GM21526 (cell line): ENCODE measurements around the gene ADCY1.

Experiments used
- ATAC-seq: cut with Tn5 transposase; IDR thresholded peaks from one replicate; pipeline ENCODE4 v1.9.1; 2021; ENCODE audit warnings: moderate library complexity; ENCODE audit not compliant: unreplicated experiment, low FRiP score

ADCY1 gene

DNA sequence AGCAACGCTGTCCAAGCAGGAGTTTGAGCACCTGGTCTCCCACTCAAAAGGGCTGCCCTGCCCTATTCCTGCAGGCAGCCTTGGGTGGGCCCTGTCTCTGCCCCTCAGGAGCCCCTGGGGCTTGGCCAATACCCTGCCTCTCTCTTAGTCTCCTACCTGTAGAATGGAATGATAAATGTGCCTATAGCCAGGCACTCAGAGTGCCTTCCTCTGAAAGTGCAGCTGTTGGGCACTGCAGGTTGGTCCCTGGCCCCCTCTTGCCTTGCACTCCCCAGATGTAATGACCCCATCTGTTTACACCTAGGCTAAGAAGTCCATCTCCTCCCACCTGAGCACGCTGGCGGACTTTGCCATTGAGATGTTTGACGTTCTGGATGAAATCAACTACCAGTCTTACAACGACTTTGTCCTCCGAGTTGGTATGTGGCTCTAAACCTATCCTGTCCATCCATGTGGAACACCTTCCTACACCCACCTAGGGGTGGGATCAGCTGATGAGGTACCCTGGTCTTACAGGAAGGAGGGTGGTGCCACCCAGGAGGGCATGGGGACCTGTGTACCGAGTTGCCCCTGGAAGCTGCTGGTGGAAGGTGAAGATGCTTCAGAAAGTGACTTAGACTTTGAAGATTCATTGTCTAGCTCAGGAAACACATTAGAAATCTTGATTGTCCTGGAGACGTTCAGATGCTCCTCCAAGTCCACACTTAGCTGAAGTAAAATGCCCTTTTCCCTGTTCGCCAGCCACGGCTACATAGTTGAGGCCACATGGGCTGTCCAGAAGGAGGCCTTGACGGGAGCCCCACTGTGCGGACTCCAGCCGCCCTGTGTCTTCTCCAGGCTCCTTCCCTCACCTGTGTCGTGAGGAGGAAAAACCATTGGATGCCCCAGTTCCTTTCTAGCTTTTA lies 134.1 kb downstream of the ADCY1 start:
- no peak for ATAC-seq

DNA sequence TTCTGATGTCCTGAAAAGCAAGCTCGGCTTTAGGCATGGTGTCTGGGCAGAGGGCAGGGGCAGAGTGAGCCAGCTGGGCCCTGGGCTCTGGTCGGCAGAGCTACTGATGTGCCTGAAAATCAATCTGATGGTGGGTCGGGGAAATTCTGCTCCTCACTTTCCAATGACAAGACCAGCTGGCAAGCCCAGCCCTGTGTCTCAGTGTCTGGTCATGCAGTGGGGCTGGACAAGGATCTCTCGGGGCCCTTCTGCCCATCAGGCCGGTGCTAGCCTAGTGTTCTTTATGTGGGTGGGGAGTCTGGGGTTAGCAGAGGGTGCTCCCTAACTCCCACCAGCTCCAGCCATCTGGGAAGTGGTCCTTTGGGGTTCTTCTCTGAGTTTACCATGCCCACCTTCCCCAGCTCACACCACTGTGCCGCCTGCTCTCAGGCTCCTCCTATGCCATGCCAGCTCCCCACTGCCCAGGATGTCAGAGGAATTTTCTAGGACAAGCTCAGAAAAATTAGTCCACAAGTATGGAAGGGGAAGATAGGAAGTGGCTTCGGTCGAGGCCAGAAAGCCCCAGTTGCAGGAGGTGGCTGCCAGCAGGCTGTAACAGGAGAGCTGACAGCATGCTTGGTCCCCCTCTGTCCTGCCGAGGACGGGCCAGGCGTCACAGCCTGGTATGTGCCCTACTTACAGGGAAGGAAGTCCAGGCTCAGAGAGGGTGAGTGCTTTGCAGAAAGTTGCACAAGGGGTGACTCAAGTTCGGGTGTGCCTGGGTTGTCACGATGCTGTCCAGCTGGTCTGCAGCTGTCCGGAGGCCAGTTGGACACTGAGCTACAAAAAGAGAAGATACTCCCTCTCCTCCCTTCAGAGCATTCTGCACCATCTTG lies 135.2 kb downstream of the ADCY1 start:
- no peak for ATAC-seq

GRCh38 chr7:45710271-45711160 lies 136.3 kb downstream of the ADCY1 start:
- no peak for ATAC-seq

GRCh38 chr7:45711161-45711490 lies 137.0 kb downstream of the ADCY1 start:
- ATAC-seq: no peak

DNA sequence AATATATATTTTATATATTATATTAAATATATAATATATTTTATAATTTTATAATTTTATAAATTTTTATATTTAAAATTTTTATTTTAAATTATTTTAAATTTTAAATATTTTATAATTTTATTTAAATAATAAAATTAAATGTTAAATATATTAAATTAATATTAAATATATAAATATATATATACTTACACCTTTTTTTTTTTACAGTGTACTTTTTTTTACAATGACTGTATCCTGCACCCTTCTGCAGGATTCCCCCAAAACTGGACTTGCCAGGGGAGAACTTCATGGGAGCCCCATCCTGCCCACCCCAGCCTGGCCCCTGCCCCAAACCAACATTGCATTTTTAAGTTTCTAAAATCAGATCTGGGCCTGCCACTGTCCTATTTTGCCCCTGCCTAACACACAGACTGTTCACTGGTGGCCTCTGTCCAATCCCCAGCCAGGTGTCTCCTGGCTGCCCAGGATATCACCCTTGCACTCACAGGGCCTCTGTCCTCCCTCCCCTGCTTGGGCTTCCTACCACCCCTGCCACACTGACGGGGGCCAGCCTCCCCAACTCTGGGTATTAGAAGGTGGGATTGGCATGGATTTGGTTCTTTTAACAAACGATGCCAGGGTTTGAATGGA lies 138.0 kb downstream of the ADCY1 start:
- ATAC-seq: no peak

DNA sequence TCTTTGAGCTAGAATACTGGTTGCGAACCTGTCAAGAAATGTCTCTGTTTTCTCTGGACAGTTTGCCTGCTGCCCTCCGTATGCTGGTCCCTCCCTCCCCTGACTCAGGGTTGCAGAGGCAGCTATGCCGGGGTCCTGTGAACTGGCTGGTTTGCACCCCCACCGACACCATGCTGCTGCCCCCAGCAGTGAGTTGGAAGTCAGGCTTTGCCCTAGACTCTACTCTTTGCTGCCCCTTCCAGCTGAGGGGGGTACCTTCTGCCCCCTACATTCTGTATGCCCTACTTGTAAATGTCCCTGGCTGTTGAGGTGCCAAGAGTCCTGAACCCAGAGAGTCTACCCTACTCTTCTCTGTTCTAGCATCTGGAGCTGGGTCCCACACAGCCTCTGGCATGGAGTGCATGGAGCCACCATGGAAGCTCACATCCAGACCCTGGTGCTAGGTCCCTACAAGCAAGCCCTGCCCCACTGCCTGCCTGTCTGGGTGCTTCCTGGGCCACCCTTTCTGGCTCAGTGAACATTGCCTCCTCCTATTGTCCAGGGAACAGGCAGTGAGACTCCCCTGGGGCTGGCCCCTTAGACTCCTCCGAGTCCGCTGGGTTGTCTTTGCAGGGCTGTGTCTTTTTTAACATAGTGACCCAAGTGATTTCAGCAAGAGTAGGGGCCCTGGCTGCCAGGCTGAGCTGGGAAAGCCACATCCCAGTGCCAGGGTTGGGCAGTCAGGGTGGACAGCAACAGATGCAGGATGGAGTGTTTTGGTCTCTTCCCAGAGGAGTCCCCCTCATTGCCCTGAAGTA lies 138.9 kb downstream of the ADCY1 start:
- no peak for ATAC-seq

DNA sequence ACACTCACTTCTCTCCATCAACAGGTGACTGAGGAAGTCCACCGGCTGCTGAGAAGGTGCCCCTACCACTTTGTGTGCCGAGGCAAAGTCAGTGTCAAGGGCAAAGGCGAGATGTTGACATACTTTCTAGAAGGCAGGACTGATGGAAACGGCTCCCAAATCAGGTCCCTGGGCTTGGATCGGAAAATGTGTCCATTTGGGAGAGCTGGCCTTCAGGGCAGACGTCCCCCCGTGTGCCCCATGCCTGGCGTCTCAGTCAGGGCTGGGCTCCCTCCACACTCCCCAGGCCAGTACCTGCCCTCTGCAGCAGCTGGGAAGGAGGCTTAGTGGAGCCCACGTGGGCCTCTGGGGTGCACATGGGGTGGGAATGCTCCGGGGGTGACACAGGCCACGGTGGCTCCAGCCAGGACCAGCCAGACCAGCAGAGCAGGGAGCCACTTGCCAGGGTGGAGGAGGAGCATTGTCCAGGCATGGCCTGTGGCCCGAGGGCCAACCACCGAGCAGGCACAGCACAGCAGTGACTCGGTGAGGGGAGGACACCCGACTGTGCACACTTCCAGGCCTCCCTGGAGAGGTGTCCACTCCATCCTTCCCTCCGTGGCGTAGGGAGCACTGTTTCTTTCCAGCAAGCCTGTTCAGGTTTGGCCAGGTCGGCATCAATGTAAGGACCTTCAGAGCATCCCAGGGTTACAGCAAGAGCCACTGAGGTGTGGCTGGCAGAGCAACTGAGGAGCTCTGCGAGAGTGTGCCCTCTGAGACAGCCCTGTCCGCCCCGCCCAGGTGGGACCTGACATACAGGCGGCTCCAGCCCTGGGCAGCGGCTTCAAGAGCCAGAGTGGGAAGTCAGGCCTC lies 139.7 kb downstream of the ADCY1 start:
- no peak for ATAC-seq

GRCh38 chr7:45714521-45714820 lies 140.3 kb downstream of the ADCY1 start:
- ATAC-seq: no peak

GRCh38 chr7:45715471-45716352 lies 141.5 kb downstream of the ADCY1 start:
- no peak for ATAC-seq

- no peak for ATAC-seq
Observed at GRCh38 chr7:45716380-45717203, 142.4 kb downstream of the ADCY1 start.

DNA sequence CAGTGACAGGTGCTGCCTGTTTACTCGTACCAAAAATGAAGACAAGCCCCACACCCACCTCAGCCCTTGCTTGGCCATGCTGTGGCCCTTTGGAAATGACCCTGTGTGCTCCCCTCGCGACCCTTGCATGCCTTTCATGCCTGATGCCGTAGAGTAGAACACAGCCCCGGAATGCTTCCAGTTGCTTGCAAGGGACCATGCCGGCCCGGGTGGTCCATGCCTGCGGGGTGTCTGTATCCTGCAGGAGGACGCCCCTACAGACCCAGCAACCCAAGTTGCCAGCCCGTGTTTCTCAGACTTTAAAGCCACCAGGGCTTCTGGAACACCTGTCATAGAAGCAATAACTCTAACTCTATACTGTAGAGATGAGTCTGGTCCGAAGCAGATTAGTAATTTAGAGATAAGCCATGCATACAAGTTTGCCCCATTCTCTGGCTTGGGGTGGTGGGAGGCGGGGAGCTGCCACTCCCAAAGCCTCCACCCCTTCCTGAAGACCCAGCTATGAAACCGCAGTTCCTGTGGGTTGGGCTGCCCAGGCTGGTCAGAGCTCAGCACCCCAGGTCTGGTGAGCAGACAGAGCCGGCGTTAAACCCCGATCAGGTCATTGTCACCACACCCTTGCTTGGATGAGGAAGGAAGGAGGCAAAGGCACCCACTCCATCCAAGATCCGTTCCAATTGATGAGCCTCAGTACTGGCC lies 143.5 kb downstream of the ADCY1 start:
- no peak for ATAC-seq

GRCh38 chr7:45718464-45719330 lies 144.5 kb downstream of the ADCY1 start:
- ATAC-seq: no peak

- no peak for ATAC-seq
Observed at GRCh38 chr7:45720989-45721388, 146.8 kb downstream of the ADCY1 start.

DNA sequence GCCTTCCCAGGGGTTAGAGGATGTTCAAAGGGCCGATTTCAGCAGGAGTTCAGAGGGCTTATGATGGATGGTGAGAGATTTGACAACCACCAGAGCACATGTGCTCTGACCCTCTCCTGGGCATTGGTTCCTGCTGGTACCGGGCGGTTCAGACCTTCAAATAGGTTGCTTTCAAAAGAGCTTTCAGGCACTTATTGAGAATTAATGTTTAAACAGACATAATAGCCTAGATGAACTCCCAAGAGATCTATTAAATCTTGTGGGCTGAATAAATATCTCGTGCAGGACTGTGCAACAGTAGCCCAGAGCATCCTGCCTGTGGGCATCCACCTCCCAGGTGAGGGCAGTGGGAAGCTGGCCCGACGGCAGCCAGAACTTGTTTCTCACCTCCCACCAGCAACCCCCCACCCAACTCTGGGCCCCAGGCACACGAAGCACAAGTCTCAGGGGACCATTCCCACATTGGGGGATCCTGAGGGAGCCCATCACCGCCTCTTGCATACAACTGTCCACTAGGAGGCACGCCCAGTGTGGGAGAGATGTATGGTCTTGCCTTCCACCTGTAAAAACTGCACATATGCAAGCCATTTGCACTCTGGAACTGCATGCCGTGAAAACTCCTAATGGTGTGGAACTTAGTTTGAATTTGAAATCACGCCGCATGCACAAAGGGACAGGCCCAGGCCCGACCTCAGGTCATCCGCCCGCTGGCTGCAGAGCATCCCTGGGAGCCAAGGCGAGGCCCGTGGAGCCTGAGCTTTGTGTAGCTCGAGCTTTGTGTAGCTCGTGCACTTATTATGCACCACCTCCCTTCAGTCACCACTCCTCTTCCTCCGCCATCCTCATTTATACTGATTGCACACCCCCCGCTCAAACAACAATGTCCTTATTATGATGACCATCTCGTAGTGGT lies 147.8 kb downstream of the ADCY1 start:
- no peak for ATAC-seq
